ENCODE measurements around the gene P3H1.

DNA sequence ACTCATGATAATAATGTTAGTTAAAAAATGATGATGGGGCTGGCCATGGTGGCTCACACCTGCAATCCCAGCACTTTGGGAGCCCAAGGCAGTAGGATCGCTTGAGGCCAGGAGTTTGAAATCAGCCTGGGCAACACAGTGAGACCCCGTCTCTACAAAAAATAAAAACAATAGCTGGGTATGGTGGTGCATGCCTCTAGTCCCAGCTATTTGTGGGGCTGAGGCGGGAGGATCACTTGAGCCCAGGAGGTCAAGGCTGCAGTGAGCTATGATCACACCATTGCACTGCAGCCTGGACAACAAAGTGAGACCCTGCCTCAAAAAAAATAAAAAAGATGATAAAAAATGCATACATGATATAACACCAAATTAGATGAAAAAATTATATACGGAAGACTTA lies 5.3 kb downstream of the P3H1 start:
- TF ChIP-seq, protein P1, sequence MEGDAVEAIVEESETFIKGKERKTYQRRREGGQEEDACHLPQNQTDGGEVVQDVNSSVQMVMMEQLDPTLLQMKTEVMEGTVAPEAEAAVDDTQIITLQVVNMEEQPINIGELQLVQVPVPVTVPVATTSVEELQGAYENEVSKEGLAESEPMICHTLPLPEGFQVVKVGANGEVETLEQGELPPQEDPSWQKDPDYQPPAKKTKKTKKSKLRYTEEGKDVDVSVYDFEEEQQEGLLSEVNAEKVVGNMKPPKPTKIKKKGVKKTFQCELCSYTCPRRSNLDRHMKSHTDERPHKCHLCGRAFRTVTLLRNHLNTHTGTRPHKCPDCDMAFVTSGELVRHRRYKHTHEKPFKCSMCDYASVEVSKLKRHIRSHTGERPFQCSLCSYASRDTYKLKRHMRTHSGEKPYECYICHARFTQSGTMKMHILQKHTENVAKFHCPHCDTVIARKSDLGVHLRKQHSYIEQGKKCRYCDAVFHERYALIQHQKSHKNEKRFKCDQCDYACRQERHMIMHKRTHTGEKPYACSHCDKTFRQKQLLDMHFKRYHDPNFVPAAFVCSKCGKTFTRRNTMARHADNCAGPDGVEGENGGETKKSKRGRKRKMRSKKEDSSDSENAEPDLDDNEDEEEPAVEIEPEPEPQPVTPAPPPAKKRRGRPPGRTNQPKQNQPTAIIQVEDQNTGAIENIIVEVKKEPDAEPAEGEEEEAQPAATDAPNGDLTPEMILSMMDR (IDR thresholded peaks at IDR 0.05): no peak
- TF ChIP-seq POLR2A (IDR thresholded peaks at IDR 0.05): no peak

Measured in esophagus squamous epithelium (tissue), 4 donors.